ENCODE results near the gene PRKACG. TPM values are rescaled to one million over a fixed set of nuclear protein-coding genes. Genes with fewer than 3 reads are reported as not detected.
"Not testable (repeated sequence)": the region's sequence is repeated elsewhere in the genome, so short reads cannot be mapped to it uniquely, and the experiment has no call there.

Gene PRKACG
- total RNA-seq (2014; rRNA removed; shearing (Covaris generic)) = not detected in 2 replicates
- polyA plus RNA-seq (2014; cell fraction: nucleus; rRNA removed) = not detected in 2 replicates

DNA sequence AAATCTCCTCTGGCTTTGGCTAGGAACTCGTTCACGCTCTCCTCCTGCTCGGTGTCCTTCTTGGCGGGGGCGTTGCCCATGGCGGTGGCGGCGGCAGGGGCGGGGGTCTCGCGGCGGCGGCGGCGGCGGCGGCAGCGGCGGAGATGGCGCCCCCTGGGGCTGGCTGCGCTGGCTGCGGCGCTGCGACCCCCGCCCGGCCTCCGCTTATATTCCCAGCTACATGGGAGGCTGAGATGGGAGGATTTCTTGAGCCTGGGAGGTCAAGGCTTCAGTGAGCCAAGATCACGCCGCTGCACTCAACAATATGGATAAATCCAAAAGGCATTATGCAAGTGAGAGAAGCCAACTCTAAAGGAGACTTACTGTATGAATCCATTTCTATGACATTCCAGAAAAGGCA is at the start of gene PRKACG:
PRKACG (minus strand) TSS at position 101 of the 400 bp plus-strand sequence; CDS start at position 80, 21 bp downstream.
- no peak for DNase-seq (ENCODE audit: extremely low read depth, low read depth)

DNA sequence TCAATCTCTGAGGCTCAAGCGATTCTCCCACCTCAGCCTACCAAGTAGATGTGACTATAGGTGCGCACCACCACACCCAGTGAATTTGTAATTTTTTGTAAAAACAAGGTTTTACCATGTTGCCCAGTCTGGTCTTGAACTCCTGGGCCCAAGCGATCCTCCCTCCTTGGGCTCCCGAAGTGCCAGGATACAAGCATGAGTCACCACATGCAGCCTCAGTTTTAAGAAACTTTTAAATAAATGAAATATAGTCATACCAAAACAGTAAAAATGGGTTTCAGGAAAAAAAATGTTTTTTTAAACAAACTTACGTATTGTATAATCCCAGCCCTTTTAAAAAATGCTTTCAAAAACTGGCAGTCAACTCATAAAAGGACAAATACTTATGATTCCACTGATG is 48.3 kb upstream of the PRKACG start:
- DNase-seq (ENCODE audit: extremely low read depth, low read depth) = no peak

DNA sequence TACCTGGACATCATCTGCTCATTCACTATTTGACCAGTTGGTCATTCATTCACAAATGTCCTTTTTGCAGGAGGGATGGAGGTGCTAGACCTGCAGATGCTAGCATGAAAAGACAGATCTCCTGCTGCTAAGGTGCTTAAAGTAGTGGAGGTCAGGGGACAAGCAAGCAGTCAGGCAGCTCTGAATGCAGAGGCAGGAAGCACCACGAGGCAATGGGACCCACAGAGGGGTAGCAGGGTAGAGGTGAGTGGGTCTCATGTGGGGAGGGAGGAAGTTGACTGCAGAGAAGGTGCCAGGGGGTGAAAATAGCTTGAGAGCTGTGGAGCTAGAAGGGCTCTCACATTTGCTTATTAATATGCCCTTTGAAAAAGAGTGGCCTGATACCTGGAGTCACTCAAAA is 46.9 kb upstream of the PRKACG start:
- DNase-seq (ENCODE audit: extremely low read depth, low read depth) = no peak

DNA sequence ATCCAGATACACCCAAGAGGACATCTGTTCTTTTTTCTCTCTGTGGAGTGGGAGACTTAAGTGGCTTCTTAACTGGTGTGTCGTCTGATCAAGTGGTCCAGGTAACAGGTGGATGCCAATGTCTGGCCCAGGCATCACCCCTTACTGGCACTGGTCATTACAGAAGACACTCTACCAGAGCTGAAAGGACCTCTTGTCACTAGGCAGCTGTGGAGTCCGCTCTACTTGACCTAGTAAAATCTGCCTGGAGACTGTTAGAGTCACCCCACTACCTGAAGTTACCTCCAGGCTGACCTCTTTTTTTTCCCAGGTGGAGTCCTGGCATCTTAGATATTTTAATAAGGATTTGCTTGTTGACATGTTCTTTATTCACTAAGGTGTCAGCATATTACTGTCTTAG is 44.2 kb upstream of the PRKACG start:
- DNase-seq (ENCODE audit: extremely low read depth, low read depth) = no peak

DNA sequence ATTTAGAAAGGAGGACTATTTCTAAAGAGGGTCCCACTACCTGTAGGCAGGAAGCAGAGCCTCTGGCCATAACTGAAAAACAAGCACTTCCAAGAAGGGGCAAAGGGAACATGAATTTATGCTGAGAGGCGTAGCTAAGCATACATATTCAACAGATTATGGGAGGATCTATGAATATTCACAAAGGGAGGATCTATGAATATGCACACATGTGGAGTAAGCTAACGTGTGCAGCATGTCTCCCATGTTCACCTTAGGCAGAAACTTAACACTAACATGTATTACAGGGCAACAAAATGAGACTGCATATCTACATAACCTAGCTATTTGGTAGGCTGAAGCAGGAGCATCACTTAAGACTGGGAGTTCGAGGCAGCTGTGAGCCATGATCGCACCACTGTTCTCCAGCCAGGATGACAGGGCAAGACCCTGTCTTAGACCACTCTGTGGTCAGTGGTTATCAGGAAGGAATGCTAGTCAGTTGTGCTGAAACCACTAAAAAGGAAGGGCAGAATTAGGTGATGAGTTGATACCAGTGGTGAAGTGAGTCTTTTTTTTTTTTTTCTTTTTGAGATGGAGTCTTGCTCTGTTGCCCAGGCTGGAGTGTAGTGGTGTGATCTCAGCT is 42.4 kb upstream of the PRKACG start:
- no peak for DNase-seq (ENCODE audit: extremely low read depth, low read depth)

DNA sequence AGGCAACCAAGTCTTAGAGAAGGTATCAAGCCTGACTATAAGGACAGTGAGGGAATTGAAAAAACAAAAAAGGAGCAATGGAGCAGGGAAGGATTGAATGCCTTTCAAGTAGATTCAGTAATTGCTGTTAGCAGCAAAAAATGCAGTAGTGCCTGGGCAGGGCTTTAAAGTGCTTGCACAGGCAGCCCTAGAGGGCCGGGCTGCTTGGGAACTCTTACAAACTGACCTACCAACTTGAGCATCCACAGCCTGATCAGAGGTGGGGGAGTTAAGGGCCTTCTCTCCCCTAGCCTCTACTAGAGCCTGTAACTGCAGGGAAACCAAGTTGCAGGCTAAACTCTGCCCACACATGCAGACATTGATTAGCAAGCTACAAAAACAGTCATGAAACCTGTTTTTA is 41.1 kb upstream of the PRKACG start:
- no peak for DNase-seq (ENCODE audit: extremely low read depth, low read depth)

DNA sequence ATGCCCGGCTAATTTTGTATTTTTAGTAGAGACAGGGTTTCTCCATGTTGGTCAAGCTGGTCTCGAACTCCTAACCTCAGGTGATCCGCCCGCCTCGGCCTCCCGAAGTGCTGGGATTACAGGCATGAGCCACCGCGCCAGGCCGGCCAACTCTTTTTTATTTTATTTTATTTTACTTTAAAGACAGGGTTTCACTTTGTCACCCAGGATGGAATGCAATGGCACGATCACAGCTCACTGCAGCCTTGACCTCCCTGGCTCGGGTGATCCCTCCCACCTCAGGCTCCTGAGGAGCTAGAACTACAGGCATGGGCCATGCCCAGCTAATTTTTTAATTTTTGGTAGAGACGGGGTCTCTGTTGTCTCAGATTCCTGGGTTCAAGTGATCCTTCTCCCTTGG is 37.0 kb upstream of the PRKACG start:
- not testable (repeated sequence) for DNase-seq (ENCODE audit: extremely low read depth, low read depth)

DNA sequence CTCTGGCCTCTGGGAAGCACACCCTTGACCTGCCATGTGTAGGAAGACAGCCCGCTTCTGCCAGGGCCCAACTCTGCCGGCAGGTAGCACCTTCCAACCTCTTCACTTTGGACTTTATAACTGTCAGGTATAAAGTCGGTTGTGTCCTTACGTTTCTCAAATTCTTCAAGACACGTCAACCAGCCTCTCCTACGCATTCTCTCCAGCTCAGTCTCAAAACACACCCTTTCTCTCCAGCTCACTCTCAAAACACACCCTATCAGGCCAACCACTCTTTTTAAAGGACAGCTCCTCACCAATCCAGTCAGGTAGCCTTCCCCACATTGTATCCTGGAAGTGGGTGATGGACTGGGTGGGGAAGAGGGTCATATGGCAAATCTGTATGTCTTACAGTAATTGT is 35.2 kb upstream of the PRKACG start:
- no peak for DNase-seq (ENCODE audit: extremely low read depth, low read depth)

DNA sequence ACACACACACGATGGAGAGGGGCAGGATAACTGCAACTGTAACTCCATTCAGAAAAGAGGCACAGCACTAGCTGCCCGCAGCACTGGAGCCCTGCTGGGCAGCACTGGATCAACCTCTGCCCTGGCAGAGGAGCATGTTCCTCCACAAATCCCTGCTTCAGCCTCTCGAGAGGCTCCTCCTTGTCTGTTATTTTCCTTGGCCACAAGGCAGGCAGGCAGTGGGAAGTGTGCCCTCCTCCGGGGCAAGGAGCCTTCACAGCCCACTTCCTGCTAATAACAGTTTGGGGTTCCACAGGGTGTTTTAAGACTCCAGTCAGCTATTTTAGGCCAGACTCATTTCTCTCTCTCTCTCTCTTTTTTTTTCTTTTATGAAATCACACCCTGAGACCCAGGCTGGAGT is 33.5 kb upstream of the PRKACG start:
- no peak for DNase-seq (ENCODE audit: extremely low read depth, low read depth)

DNA sequence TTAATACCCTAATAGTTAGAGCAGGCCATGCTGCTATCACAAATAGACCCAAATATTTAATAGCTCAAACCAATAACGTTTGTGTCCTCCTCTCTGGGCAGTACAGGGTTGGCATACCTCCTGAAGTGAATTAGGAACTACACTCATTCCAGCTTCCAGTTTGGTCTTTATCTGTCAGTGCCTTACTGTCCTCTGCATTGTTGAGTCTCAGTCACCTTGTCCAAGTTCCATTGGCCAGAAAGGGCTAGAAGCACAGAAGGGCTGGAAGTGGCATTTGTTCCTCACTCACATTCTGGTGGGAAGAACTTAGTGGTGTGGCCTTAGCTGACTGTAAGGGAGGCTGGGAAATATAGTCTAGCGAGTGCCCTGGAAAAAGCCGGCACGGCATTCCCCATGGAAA is 32.8 kb upstream of the PRKACG start:
- no peak for DNase-seq (ENCODE audit: extremely low read depth, low read depth)

DNA sequence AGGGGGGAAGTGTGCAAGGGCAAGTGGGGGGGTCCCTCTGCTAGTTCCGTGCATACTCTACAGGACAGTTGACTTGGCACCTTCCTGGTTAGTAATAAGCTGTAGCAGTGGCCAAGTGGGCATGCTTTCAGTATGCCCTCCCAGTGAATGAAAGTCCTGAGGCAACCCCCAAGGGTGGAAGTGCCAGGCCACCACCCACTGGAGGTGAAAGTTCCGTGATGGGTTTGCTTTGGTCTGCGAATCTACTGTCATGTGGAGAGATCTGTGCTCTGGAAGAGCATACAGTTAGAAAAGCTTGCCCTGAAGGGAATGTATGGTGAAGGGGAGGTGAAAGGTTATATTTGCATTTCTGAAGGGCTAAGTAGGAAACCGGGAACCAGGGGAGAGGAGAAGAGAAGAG is 31.9 kb upstream of the PRKACG start:
- no peak for DNase-seq (ENCODE audit: extremely low read depth, low read depth)

DNA sequence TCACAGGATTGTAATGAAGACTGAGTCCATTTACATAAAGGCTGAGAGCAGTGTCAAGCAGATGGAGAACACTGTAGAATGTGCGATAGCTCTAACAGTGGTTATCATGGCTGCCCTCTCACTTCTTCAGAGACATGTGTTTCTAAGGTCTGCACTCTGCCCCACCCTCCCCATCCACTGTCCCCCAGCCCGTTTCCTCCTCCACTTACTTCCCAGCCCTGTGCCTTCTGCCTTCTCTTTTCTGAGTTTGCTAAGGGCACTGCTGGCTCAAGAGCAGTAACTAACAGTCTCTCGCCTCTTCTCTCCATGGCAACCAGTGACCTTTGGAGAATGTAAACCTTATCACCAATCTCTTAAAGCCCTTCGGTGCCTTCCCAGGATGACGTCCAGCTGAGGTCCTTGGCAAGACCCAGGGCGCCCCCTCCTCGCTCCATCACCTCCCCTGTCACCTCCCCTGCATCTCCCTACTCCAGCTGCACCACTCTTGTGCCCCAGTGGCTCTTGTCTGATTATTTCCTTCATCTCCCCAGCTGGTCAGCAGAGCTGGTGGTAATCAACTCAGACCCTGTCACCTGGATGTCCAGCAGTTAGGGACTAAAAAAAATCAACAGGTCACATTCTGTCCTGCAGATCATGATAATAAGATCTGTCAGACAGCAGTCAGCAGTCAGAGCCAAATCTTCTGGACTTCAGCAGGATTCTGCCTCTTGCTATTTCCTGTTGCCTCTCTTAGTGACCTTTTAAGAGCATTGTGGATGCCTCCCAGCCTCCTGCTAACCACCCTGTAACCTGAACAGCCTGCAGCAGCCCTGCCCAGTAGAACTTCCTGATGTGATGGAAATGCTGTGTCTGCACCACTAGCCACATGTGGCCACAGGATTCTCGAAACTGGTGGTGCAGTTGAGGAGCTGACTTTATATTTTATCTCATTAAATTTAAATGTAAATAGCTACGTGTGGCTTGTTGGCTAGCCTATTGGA is 30.6 kb upstream of the PRKACG start:
- DNase-seq (ENCODE audit: extremely low read depth, low read depth) = no peak

DNA sequence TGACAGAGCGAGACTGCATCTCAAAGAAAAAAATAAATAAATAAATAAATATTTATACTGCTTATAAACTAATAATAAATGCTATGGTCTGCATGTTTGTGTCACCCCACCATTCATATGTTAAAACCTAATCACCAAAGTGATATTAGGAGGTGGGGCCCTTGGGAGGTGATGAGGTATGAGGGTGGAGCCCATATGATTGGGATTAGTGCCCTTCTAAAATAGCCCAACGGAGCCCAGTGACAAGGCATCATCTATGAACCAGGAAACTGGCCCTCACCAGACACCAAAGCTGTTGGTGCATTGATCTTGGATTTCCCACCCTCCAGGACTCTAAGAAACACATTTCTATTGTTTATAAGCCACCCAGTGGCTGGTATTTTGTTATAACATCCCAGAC is 26.7 kb upstream of the PRKACG start:
- no peak for DNase-seq (ENCODE audit: extremely low read depth, low read depth)

DNA sequence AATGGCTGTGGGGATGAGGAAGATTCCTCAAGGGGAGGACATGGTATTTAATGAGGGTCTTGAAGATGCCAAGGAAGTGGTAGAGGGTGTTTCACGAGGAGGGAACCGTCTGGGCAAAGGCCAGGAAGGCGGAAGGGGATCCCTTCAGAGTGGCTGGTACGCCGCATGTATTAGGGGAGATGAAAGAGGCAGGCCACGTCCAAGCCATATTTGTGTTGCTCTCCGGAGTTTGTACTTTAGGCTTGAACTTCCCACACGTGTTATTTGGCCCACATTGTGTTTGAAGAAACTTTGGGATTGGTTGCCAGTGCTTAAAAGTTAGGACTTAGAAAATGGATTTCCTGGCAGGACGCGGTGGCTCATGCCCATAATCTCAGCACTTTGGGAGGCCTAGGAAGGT is 22.9 kb upstream of the PRKACG start:
- DNase-seq (ENCODE audit: extremely low read depth, low read depth) = no peak

DNA sequence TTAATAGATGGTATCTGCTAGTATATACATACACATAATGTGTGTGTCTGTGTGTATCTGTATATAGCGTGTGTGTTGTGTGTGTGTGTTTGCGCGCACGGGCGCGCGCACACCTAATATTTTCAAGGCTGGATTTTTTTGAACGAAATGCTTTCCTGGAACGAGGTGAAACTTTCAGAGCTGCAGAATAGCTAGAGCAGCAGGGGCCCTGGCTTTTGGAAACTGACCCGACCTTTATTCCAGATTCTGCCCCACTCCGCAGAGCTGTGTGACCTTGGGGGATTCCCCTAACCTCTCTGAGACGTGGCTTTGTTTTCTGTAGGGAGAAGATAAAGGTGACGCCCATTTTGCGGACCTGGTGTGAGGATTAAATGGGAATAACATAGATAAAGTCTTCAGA is 22.4 kb upstream of the PRKACG start:
- no peak for DNase-seq (ENCODE audit: extremely low read depth, low read depth)

DNA sequence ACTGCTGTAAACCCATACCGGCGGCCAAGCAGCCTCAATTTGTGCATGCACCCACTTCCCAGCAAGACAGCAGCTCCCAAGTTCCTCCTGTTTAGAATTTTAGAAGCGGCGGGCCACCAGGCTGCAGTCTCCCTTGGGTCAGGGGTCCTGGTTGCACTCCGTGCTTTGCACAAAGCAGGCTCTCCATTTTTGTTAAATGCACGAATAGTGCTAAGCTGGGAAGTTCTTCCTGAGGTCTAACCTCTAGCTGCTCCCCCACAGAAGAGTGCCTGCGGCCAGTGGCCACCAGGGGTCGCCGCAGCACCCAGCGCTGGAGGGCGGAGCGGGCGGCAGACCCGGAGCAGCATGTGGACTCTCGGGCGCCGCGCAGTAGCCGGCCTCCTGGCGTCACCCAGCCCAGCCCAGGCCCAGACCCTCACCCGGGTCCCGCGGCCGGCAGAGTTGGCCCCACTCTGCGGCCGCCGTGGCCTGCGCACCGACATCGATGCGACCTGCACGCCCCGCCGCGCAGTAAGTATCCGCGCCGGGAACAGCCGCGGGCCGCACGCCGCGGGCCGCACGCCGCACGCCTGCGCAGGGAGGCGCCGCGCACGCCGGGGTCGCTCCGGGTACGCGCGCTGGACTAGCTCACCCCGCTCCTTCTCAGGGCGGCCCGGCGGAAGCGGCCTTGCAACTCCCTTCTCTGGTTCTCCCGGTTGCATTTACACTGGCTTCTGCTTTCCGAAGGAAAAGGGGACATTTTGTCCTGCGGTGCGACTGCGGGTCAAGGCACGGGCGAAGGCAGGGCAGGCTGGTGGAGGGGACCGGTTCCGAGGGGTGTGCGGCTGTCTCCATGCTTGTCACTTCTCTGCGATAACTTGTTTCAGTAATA is 21.8 kb upstream of the PRKACG start, which contains the start of gene FXN:
FXN (plus strand) TSS at position 315 of the 871 bp plus-strand sequence; CDS start at position 346, 31 bp downstream.
- DNase-seq (ENCODE audit: extremely low read depth, low read depth) = peak; percentile 70

DNA sequence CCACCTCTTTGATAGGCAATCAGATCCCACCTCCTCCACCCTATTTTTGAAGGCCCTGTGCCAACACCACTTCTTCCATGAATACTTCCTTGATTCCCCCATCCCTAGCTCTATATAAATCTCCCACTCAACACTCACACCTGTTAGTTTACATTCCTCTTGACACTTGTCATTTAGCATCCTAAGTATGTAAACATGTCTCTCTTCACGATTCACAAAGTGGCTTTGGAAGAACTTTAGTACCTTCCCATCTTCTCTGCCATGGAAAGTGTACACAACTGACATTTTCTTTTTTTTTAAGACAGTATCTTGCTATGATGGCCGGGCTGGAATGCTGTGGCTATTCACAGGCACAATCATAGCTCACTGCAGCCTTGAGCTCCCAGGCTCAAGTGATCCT is 20.2 kb upstream of the PRKACG start:
- DNase-seq (ENCODE audit: extremely low read depth, low read depth) = no peak

DNA sequence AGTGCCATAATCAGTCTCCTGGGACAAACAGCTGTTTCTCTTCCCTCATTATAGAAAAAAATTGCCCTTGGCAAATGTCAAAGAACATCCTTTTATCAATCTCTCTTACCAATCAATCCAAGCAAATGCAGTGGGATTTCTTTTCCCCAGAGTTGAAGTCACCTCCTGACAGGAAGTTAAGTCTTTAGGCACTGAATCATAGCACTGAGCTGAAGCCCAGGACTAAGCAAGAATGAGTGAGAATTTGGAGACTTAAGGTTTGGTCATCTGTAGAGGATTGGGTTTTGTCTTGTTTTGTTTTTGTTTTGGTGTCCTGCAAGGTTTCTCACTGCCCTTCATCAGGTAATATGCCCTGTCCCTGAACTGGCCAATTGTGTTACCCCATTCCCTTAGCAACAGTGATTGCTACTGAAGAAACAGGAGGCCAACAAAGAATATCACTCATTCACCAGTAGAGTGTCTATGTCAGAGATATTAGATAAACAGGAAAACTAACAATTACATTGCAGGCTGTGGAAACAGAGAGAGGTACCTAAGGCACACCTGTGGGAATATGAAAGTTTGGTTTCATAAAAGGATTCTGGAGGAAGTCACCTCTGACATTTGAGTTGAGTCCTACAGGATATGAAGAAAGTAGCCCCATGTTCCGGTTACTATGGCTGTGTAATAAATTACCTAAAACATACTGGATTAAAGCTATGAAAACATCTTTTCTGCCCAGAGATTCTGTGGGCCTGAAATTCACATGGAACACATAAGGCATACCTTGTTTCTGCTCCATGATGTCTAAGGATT is 17.1 kb upstream of the PRKACG start:
- DNase-seq (ENCODE audit: extremely low read depth, low read depth) = no peak

DNA sequence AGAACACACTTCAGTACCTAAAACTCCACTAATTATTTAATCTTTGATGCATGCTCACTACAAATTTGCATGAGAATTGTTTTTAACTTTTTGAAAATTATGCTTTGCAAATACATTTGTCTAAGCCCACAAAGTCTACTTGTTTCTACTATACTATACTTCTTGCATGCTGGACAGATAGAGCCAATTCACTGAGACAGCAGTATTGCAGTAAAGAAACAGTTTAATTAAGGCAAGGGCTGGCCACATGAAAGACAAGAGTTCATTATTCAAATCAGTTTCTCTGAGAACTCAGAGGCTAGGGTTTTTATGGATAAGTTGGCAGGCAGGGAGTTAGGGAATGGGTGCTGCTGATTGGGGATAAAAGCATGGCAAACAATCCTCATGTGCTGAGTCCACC is 15.6 kb upstream of the PRKACG start:
- DNase-seq (ENCODE audit: extremely low read depth, low read depth) = no peak

DNA sequence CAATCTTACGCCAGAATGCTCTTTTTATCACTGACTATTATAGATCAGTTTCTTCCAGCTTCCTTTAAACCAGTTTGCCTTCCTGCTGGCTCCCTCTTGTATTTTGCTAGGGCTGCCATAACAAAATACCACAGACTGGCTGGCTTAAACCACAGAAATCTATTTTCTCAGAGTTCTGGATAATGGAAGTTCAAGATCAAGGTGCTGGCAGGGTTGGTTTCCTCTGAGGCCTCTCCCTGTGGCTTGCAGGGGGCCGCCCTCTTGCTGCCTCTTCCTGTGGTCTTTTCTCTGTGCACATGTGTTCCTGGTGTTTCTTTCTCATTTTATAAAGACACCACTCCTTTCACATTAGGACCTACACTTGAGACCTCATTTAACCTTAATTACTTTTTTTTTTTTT is 14.8 kb upstream of the PRKACG start:
- no peak for DNase-seq (ENCODE audit: extremely low read depth, low read depth)

Measured in NCI-H460 (cell line).